Left lobe of liver (tissue), 2 donors: Measurements from ENCODE around the gene NAGK. TPM values are rescaled to one million over a fixed set of nuclear protein-coding genes. Genes with fewer than 3 reads are reported as not detected.
"Not testable (repeated sequence)": the region's sequence is repeated elsewhere in the genome, so short reads cannot be mapped to it uniquely, and the experiment has no call there.

Experiments
- ATAC-seq: fragments of 200-7000 bp; cut with Tn5 transposase; one replicate; pipeline ENCODE4 v1.9.1; 2020; ENCODE audit warnings: mild to moderate bottlenecking, moderate library complexity
- DNase-seq: peaks from one replicate; pipeline ENCODE4 v3.0.0-alpha.2; 2020; ENCODE audit warnings: low spot score
- total RNA-seq: library from RNA; stranded (reverse); gene quantifications from one replicate; pipeline ENCODE4 v1.2.1, GENCODE V29; 2021
- donor health status: DM: no; HTN: no; CAD: no; lungs with moderate emphysema.
- donor health status: DM: no; HTN: yes; CAD: no.

NAGK gene
- 32.0 TPM for total RNA-seq

- ATAC-seq (peak; percentile 92), DNase-seq (peak; percentile 98)
Measured at GRCh38 chr2:71068218-71069035, at the start of gene NAGK. NAGK (plus strand) TSS chr2:71068648; CDS start chr2:71068684, 36 bp downstream.

GRCh38 chr2:71019989-71020388, 48.5 kb upstream of the NAGK start:
- not testable (repeated sequence) for DNase-seq, ATAC-seq

GRCh38 chr2:71021394-71021793, 47.1 kb upstream of the NAGK start:
- DNase-seq, ATAC-seq: not testable (repeated sequence)

GRCh38 chr2:71023553-71024243, 44.8 kb upstream of the NAGK start:
- not testable (repeated sequence) for DNase-seq, ATAC-seq

- DNase-seq, ATAC-seq: not testable (repeated sequence)
Measured at GRCh38 chr2:71036296-71036695, 32.2 kb upstream of the NAGK start.

- no peak for ATAC-seq
Measured at GRCh38 chr2:71042287-71042686, 26.2 kb upstream of the NAGK start.

GRCh38 chr2:71043531-71044407, 24.7 kb upstream of the NAGK start:
- DNase-seq: no peak
- no peak for ATAC-seq

More at GRCh38 chr2:71042287-71042686, 26.2 kb upstream of the NAGK start:
- DNase-seq: no peak

GRCh38 chr2:71045151-71045550, 23.3 kb upstream of the NAGK start:
- DNase-seq (no peak), ATAC-seq (no peak)

GRCh38 chr2:71045865-71046548, 22.4 kb upstream of the NAGK start:
- ATAC-seq: no peak

GRCh38 chr2:71048096-71048495, 20.4 kb upstream of the NAGK start:
- ATAC-seq (no peak), DNase-seq (no peak)

More at GRCh38 chr2:71045865-71046548, 22.4 kb upstream of the NAGK start:
- no peak for DNase-seq

- not testable (repeated sequence) for ATAC-seq, DNase-seq
Measured at GRCh38 chr2:71049704-71050360, 18.6 kb upstream of the NAGK start.

- not testable (repeated sequence) for ATAC-seq, DNase-seq
Measured at GRCh38 chr2:71055206-71055740, 13.2 kb upstream of the NAGK start.

- DNase-seq: no peak
- no peak for ATAC-seq
Measured at GRCh38 chr2:71060211-71060610, 8.2 kb upstream of the NAGK start.

GRCh38 chr2:71060871-71061270, 7.6 kb upstream of the NAGK start:
- no peak for DNase-seq
- no peak for ATAC-seq

GRCh38 chr2:71063216-71063615, 5.2 kb upstream of the NAGK start:
- DNase-seq (no peak), ATAC-seq (no peak)

GRCh38 chr2:71064110-71064611, 4.3 kb upstream of the NAGK start:
- no peak for DNase-seq
- ATAC-seq: no peak

GRCh38 chr2:71064754-71065621, 3.5 kb upstream of the NAGK start:
- DNase-seq (no peak), ATAC-seq (no peak)

GRCh38 chr2:71066856-71067255, 1.6 kb upstream of the NAGK start:
- no peak for DNase-seq
- ATAC-seq: no peak
